H9 (cell line): Measurements from ENCODE around the gene SSH3. TPM values are rescaled to one million over a fixed set of nuclear protein-coding genes. Genes with fewer than 3 reads are reported as not detected.

Source experiments
- DNase-seq: peaks from one replicate; pipeline ENCODE4 v3.0.0-alpha.2; 2017
- H2AFZ ChIP-seq: one replicate; pipeline ENCODE4 v1.6.1; 2013; ENCODE audit warnings: mild to moderate bottlenecking, low read length, control low read depth, moderate library complexity
- H2AK5ac ChIP-seq: 2 replicates; pipeline ENCODE4 v1.6.1; 2013; ENCODE audit warnings: low read length, control low read depth, mixed read lengths; ENCODE audit not compliant: insufficient read length
- H2BK120ac ChIP-seq: one replicate; pipeline ENCODE4 v1.6.1; 2013; ENCODE audit warnings: low read depth, mild to moderate bottlenecking, low read length, control low read depth, inconsistent platforms; ENCODE audit not compliant: poor library complexity, severe bottlenecking
- H2BK12ac ChIP-seq: 2 replicates; pipeline ENCODE4 v1.6.1; 2013; ENCODE audit warnings: low read length, control low read depth, mixed read lengths, low read depth; ENCODE audit not compliant: insufficient read length
- H2BK15ac ChIP-seq: 2 replicates; pipeline ENCODE4 v1.6.1; 2013; ENCODE audit warnings: low read depth, low read length, control low read depth
- H2BK20ac ChIP-seq: one replicate; pipeline ENCODE4 v1.6.1; 2013; ENCODE audit warnings: low read depth, mild to moderate bottlenecking, low read length, control low read depth, inconsistent platforms; ENCODE audit not compliant: poor library complexity, severe bottlenecking
- H2BK5ac ChIP-seq: 2 replicates; pipeline ENCODE4 v1.6.1; 2013; ENCODE audit warnings: low read length, control low read depth, mixed read lengths; ENCODE audit not compliant: insufficient read length
- H3K14ac ChIP-seq: 2 replicates; pipeline ENCODE4 v1.6.1; 2013; ENCODE audit warnings: low read length, control low read depth; ENCODE audit not compliant: insufficient read depth
- H3K18ac ChIP-seq: 2 replicates; pipeline ENCODE4 v1.6.1; 2013; ENCODE audit warnings: low read depth, mild to moderate bottlenecking, mixed read lengths, low read length, control low read depth; ENCODE audit not compliant: insufficient read length
- H3K23ac ChIP-seq: 2 replicates; pipeline ENCODE4 v1.6.1; 2013; ENCODE audit warnings: low read length, control low read depth, mixed read lengths, low read depth; ENCODE audit not compliant: insufficient read length
- H3K23me2 ChIP-seq: 2 replicates; pipeline ENCODE4 v1.6.1; 2013; ENCODE audit warnings: low read depth, mild to moderate bottlenecking, mixed read lengths, low read length, control low read depth; ENCODE audit not compliant: insufficient read length, poor library complexity, severe bottlenecking
- H3K27ac ChIP-seq: 2 replicates; pipeline ENCODE4 v1.5.1; 2013; ENCODE audit warnings: low read length, control low read depth, mixed read lengths, low read depth; ENCODE audit not compliant: insufficient read length
- H3K27me3 ChIP-seq: 2 replicates; pipeline ENCODE4 v1.6.1; 2013; ENCODE audit warnings: low read length, control low read depth, inconsistent platforms; ENCODE audit not compliant: insufficient read depth
- H3K4ac ChIP-seq: 2 replicates; pipeline ENCODE4 v1.6.1; 2013; ENCODE audit warnings: low read depth, mild to moderate bottlenecking, control low read depth, inconsistent platforms, low read length, moderate library complexity
- H3K4me1 ChIP-seq: 2 replicates; pipeline ENCODE4 v1.6.1; 2013; ENCODE audit warnings: low read length, control low read depth, inconsistent platforms; ENCODE audit not compliant: insufficient read depth
- H3K4me2 ChIP-seq: 2 replicates; pipeline ENCODE4 v1.6.1; 2013; ENCODE audit warnings: low read length, control low read depth, mixed read lengths; ENCODE audit not compliant: insufficient read length, insufficient read depth
- H3K56ac ChIP-seq: 2 replicates; pipeline ENCODE4 v1.6.1; 2013; ENCODE audit warnings: low read depth, mild to moderate bottlenecking, mixed read lengths, low read length, control low read depth; ENCODE audit not compliant: insufficient read length
- H3K79me1 ChIP-seq: 2 replicates; pipeline ENCODE4 v1.6.1; 2013; ENCODE audit warnings: low read depth, mild to moderate bottlenecking, moderate library complexity, low read length, control low read depth, inconsistent platforms; ENCODE audit not compliant: insufficient read depth, poor library complexity, severe bottlenecking
- H3K79me2 ChIP-seq: 2 replicates; pipeline ENCODE4 v1.6.1; 2013; ENCODE audit warnings: low read length, control low read depth, inconsistent platforms; ENCODE audit not compliant: insufficient read depth
- H3K9ac ChIP-seq: 2 replicates; pipeline ENCODE4 v1.6.1; 2013; ENCODE audit warnings: low read length, control low read depth, mixed read lengths; ENCODE audit not compliant: insufficient read length; ENCODE audit errors: extremely low read depth
- H3K9me3 ChIP-seq: one replicate; pipeline ENCODE4 v1.6.1; 2013; ENCODE audit warnings: low read depth, low read length, inconsistent platforms; ENCODE audit not compliant: control insufficient read depth
- H3T11ph ChIP-seq: one replicate; pipeline ENCODE4 v1.6.1; 2013; ENCODE audit warnings: mild to moderate bottlenecking, low read length, control low read depth, inconsistent platforms
- H4K20me1 ChIP-seq: one replicate; pipeline ENCODE4 v1.6.1; 2013; ENCODE audit not compliant: control insufficient read depth, insufficient read length, insufficient read depth
- H4K5ac ChIP-seq: 2 replicates; pipeline ENCODE4 v1.6.1; 2013; ENCODE audit warnings: low read depth, mild to moderate bottlenecking, mixed read lengths, low read length, control low read depth; ENCODE audit not compliant: insufficient read length
- H4K8ac ChIP-seq: replicated peaks from 2 replicates; pipeline ENCODE4 v1.6.1; 2013; ENCODE audit warnings: low read length, control low read depth, mixed read lengths, low read depth; ENCODE audit not compliant: insufficient read length
- H4K91ac ChIP-seq: 2 replicates; pipeline ENCODE4 v1.6.1; 2013; ENCODE audit warnings: low read depth, mild to moderate bottlenecking, moderate library complexity, mixed read lengths, low read length, control low read depth; ENCODE audit not compliant: insufficient read length
- H3K27ac Mint-ChIP-seq, 3 experiments: 2 replicates in 2 of 3; 3 replicates in 1 of 3; pipeline ENCODE4 v1.8.0; 2020 to 2021; ENCODE audit warnings: mixed read lengths in 3 of 3, mild to moderate bottlenecking in 1 of 3, moderate library complexity in 1 of 3
- H3K27me3 Mint-ChIP-seq: 2 replicates; pipeline ENCODE4 v1.8.0; 2021; ENCODE audit warnings: low read depth, mild to moderate bottlenecking, moderate library complexity, mixed read lengths
- H3K36me3 Mint-ChIP-seq, 3 experiments: 2 replicates in 2 of 3; 3 replicates in 1 of 3; pipeline ENCODE4 v1.8.0; 2020 to 2021; ENCODE audit warnings: low read depth in 3 of 3, mixed read lengths in 3 of 3; ENCODE audit not compliant: insufficient read depth in 1 of 3
- H3K4me1 Mint-ChIP-seq, 2 experiments: 2 replicates each; pipeline ENCODE4 v1.8.0; 2020; ENCODE audit warnings: mixed read lengths in 2 of 2
- H3K4me3 Mint-ChIP-seq, 2 experiments: 2 replicates in 1 of 2; 3 replicates in 1 of 2; pipeline ENCODE4 v1.8.0; 2020 to 2021; ENCODE audit warnings: mild to moderate bottlenecking in 2 of 2, mixed read lengths in 2 of 2, moderate library complexity in 1 of 2
- H3K9me3 Mint-ChIP-seq, 2 experiments: 2 replicates in 1 of 2; 3 replicates in 1 of 2; pipeline ENCODE4 v1.8.0; 2020; ENCODE audit warnings: mild to moderate bottlenecking in 2 of 2, mixed read lengths in 2 of 2, moderate library complexity in 1 of 2
- WGBS: extraction: QIAGEN DNeasy Blood & Tissue Kit; methylation state at CpG from one replicate; pipeline ENCODE4 v1.1.7; 2013; ENCODE audit warnings: missing lambda C conversion rate, low lambda C conversion rate, mixed read lengths; ENCODE audit not compliant: insufficient read length; ENCODE audit errors: extremely low coverage; 5-methylcytosine and 5-hydroxymethylcytosine counted together
- total RNA-seq: library from RNA; stranded (reverse); gene quantifications from 2 replicates; pipeline ENCODE4 v1.2.1, GENCODE V29; 2021
- TF ChIP-seq, protein P1 (sequence below): fragments of 200-600 bp; sonication (generic); conservative IDR thresholded peaks from 3 replicates; pipeline ENCODE4 v1.8.0; 2021; ENCODE audit warnings: antibody characterized with exemption, mild to moderate bottlenecking

The SSH3 gene
- total RNA-seq, 1 experiment from 2014 or later, result 42.2 TPM

DNA sequence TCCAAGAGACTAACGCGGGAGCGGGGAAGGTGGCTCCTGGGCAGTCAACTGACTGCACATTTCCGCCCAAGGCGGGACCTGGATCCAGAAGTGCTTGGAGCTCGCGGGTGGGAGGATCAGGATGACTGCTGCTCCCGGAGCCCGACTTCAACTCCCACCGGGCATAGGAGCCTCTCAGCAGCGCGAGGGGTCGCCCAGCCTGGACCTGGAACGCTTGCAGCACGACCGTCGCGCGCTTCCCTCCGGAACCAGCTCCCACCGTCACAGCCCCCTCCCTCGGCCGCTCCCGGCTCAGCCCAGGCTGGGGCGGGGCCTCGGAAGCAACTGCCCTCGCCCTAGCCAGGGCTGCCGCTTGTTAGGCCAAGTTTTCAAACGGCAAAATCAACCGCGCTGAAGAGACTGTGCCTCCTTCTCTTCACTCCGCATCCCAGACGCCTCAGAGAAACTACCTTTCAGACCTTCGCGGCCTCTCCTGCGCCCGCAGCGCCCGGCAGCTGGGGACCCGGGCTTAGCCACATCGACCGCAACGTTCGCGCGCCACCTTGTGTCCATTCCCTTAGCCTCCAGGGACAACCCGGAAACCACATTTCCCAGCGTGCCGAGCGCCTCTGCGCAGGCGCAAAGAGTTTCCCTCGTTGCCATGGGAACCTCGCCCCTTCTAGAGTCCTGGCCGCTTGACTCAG lies 14.0 kb downstream of the SSH3 start:
- TF ChIP-seq, protein P1, sequence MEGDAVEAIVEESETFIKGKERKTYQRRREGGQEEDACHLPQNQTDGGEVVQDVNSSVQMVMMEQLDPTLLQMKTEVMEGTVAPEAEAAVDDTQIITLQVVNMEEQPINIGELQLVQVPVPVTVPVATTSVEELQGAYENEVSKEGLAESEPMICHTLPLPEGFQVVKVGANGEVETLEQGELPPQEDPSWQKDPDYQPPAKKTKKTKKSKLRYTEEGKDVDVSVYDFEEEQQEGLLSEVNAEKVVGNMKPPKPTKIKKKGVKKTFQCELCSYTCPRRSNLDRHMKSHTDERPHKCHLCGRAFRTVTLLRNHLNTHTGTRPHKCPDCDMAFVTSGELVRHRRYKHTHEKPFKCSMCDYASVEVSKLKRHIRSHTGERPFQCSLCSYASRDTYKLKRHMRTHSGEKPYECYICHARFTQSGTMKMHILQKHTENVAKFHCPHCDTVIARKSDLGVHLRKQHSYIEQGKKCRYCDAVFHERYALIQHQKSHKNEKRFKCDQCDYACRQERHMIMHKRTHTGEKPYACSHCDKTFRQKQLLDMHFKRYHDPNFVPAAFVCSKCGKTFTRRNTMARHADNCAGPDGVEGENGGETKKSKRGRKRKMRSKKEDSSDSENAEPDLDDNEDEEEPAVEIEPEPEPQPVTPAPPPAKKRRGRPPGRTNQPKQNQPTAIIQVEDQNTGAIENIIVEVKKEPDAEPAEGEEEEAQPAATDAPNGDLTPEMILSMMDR, result peak; percentile 95
- Mint-ChIP-seq H3K36me3 (no peaks in the 10 kb centered on the region; a peak in 1 of 7 replicates), H3K27ac (peak overlapping the region; percentile 92 to 96 (median 96); a peak in 5 of 7 replicates), H3K4me3 (peak overlapping the region; percentile 85 to 97), H3K9me3 (no peaks in the 10 kb centered on the region; a peak in 1 of 5 replicates), H3K4me1 (peaks cover 4 to 6% of the 10 kb centered on the region in 2 experiments), H3K27me3 (peaks cover 43% of the 10 kb centered on the region)
- Histone ChIP-seq H3K23me2 (peaks cover 14% of the 10 kb centered on the region), H3K18ac (peak overlapping the region; percentile 41), H3K79me1 (no peaks in the 10 kb centered on the region), H2AK5ac (no peak overlapping the region), H4K91ac (no peak overlapping the region), H4K8ac (no peak overlapping the region), H3K23ac (no peak overlapping the region), H3K79me2 (no peaks in the 10 kb centered on the region), H2BK5ac (no peak overlapping the region), H3K4me2 (peak overlapping the region; percentile 92), H3K9ac (peak overlapping the region; percentile 34), H3K4me1 (no peaks in the 10 kb centered on the region), H2BK15ac (no peak overlapping the region), H2AFZ (peak overlapping the region; percentile 25), H3K27me3 (peaks cover 11% of the 10 kb centered on the region), H3T11ph (no peak overlapping the region), H3K56ac (no peak overlapping the region), H3K27ac (no peak overlapping the region), H4K20me1 (peaks cover 3% of the 10 kb centered on the region), H3K14ac (peak overlapping the region; percentile 68; the same call in 1 of the 2 replicates), H2BK12ac (no peak overlapping the region), H2BK120ac (no peak overlapping the region), H3K9me3 (no peaks in the 10 kb centered on the region), H3K4ac (no peak overlapping the region), H4K5ac (no peak overlapping the region), H2BK20ac (no peak overlapping the region)
- DNase-seq, result peak; percentile 97
- no CpG with 5 or more reads among the region's 55 CpGs for WGBS
